OCI-LY1 (cell line): ENCODE measurements around the gene ANKRA2.

Source experiments
- H2AFZ ChIP-seq: fragments of 200-600 bp; sonication (generic), shearing (Covaris generic); 2 replicates; pipeline ENCODE4 v1.6.0; 2014; ENCODE audit warnings: antibody characterized with exemption, mild to moderate bottlenecking, low read length
- H3F3A ChIP-seq: fragments of 200-600 bp; sonication (generic), shearing (Covaris generic); 2 replicates; pipeline ENCODE4 v1.6.0; 2014; ENCODE audit warnings: mild to moderate bottlenecking, antibody characterized with exemption, low read length, moderate library complexity; ENCODE audit not compliant: insufficient read depth
- H3K27ac ChIP-seq: fragments of 200-600 bp; sonication (generic); 2 replicates; pipeline ENCODE4 v1.5.1; 2014; ENCODE audit warnings: low read length, mixed run types, mild to moderate bottlenecking, low read depth; ENCODE audit not compliant: poor library complexity, severe bottlenecking
- H3K27me3 ChIP-seq: fragments of 200-600 bp; sonication (generic); 2 replicates; pipeline ENCODE4 v1.6.0; 2014; ENCODE audit warnings: antibody characterized with exemption, mild to moderate bottlenecking, low read length, moderate library complexity; ENCODE audit not compliant: insufficient read depth
- H3K36me3 ChIP-seq: fragments of 200-600 bp; sonication (generic); 2 replicates; pipeline ENCODE4 v1.6.1; 2014; ENCODE audit warnings: mild to moderate bottlenecking, antibody characterized with exemption, low read length, moderate library complexity, mixed read lengths; ENCODE audit not compliant: insufficient read depth
- H3K4me1 ChIP-seq: fragments of 200-600 bp; sonication (generic); 2 replicates; pipeline ENCODE4 v1.5.1; 2014; ENCODE audit warnings: mild to moderate bottlenecking, low read length, moderate library complexity; ENCODE audit not compliant: insufficient read depth, severe bottlenecking
- H3K4me2 ChIP-seq: fragments of 200-600 bp; sonication (generic), shearing (Covaris generic); 2 replicates; pipeline ENCODE4 v1.6.1; 2014; ENCODE audit warnings: low read length
- H3K4me3 ChIP-seq: fragments of 200-600 bp; sonication (generic); 2 replicates; pipeline ENCODE4 v1.5.1; 2014; ENCODE audit warnings: low read length, low read depth, mild to moderate bottlenecking, mixed read lengths; ENCODE audit not compliant: poor library complexity, severe bottlenecking
- H3K79me2 ChIP-seq: fragments of 200-600 bp; shearing (Covaris generic); 2 replicates; pipeline ENCODE4 v1.6.1; 2016; ENCODE audit warnings: mixed run types, low read length, mixed read lengths; ENCODE audit not compliant: insufficient read depth
- H3K9ac ChIP-seq: fragments of 200-600 bp; sonication (generic), shearing (Covaris generic); 2 replicates; pipeline ENCODE4 v1.6.1; 2014; ENCODE audit warnings: mild to moderate bottlenecking, low read length, mixed read lengths
- H3K9me2 ChIP-seq: fragments of 200-600 bp; sonication (generic), shearing (Covaris generic); 2 replicates; pipeline ENCODE4 v1.6.1; 2014; ENCODE audit warnings: low read depth, mild to moderate bottlenecking, low read length, mixed read lengths
- H3K9me3 ChIP-seq: fragments of 200-600 bp; shearing (Covaris generic); 2 replicates; pipeline ENCODE4 v1.6.1; 2014; ENCODE audit warnings: low read length, mixed read lengths
- H4K20me1 ChIP-seq: fragments of 200-600 bp; sonication (generic), shearing (Covaris generic); 2 replicates; pipeline ENCODE4 v1.6.0; 2016; ENCODE audit warnings: mild to moderate bottlenecking, low read length; ENCODE audit not compliant: insufficient read depth
- CTCF ChIP-seq: fragments of 200-600 bp; sonication (generic), shearing (Covaris generic); IDR thresholded peaks from 2 replicates; pipeline ENCODE4 v1.5.1; 2017; ENCODE audit warnings: mild to moderate bottlenecking, antibody characterized with exemption, low read length, moderate library complexity, mixed read lengths
- EZH2 ChIP-seq: fragments of 200-600 bp; sonication (generic), shearing (Covaris generic); IDR thresholded peaks from 2 replicates; pipeline ENCODE4 v1.8.0; 2017; ENCODE audit warnings: borderline replicate concordance, mixed run types, mild to moderate bottlenecking, antibody characterized with exemption, low read length, moderate library complexity, mixed read lengths

Gene ANKRA2

DNA sequence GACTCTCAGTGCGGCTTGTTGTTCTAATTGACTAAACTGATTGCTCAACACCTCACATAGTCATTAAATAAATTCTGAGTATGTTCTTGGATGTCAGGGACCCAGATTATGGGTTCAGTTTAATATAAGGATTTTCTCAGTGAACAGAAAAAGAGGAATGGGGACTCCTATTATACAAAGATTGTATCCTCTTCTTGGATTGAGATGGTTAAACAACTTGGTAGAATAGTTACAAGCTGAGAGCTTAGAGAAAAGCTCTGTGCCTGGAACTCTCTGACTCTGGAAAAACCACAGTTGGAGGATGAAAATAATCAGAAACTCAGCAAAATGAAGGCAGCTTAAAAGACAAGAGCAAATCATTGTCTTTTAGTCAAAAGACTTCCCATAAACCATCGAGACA lies 30.5 kb downstream of the ANKRA2 start:
- no peaks in the 10 kb centered on the region for H3K9me2 ChIP-seq
- H3K4me3 ChIP-seq = no peak overlapping the region
- H3K27me3 ChIP-seq = no peaks in the 10 kb centered on the region
- no peaks in the 10 kb centered on the region for H3K9me3 ChIP-seq
- H3K79me2 ChIP-seq = no peaks in the 10 kb centered on the region
- no peaks in the 10 kb centered on the region for H3K36me3 ChIP-seq
- no peak overlapping the region for H3K27ac ChIP-seq
- H3F3A ChIP-seq = no peaks in the 10 kb centered on the region
- H4K20me1 ChIP-seq = no peaks in the 10 kb centered on the region
- H3K4me1 ChIP-seq = no peaks in the 10 kb centered on the region
- no peak overlapping the region for H3K4me2 ChIP-seq
- H2AFZ ChIP-seq = no peak overlapping the region
- no peak overlapping the region for H3K9ac ChIP-seq
- TF ChIP-seq EZH2 = no peak
- no peak for TF ChIP-seq CTCF

GRCh38 chr5:73534011-73534644 lies 31.3 kb downstream of the ANKRA2 start:
- Histone ChIP-seq H2AFZ (no peak overlapping the region), H3K4me2 (no peak overlapping the region), H3K9me2 (no peaks in the 10 kb centered on the region), H3K79me2 (no peaks in the 10 kb centered on the region), H3F3A (no peaks in the 10 kb centered on the region), H3K9me3 (no peaks in the 10 kb centered on the region), H3K27ac (no peak overlapping the region), H3K36me3 (no peaks in the 10 kb centered on the region), H3K27me3 (no peaks in the 10 kb centered on the region), H3K4me3 (no peak overlapping the region), H4K20me1 (no peaks in the 10 kb centered on the region), H3K9ac (no peak overlapping the region), H3K4me1 (no peaks in the 10 kb centered on the region)
- no peak for TF ChIP-seq CTCF

DNA sequence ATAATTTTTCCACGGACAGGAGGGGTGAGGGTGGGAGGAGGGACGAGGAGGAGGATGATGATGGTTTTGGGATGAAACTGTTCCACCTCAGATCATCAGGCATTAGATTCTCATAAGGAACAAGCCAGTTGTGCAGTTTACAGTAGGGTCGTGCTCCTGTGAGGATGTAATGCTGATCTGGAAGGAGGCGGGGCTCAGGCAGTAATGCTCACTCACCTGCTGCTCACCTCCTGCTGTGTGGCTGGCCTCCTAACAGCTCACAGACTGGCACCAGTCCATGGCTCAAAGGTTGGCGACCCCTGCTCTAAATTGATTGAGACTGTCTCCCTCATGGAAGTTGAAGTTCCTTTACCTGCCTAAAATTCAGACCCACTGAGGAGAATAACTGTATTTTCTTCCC lies 33.2 kb downstream of the ANKRA2 start:
- no peak for TF ChIP-seq CTCF
- no peak for TF ChIP-seq EZH2
- Histone ChIP-seq H3K9ac (no peak overlapping the region), H3K9me2 (no peaks in the 10 kb centered on the region), H3K79me2 (no peaks in the 10 kb centered on the region), H3K27me3 (no peaks in the 10 kb centered on the region), H3F3A (no peaks in the 10 kb centered on the region), H3K9me3 (no peaks in the 10 kb centered on the region), H3K4me2 (no peak overlapping the region), H2AFZ (no peak overlapping the region), H3K27ac (no peak overlapping the region), H3K36me3 (no peaks in the 10 kb centered on the region), H4K20me1 (no peaks in the 10 kb centered on the region), H3K4me3 (no peak overlapping the region), H3K4me1 (no peaks in the 10 kb centered on the region)
